ENCODE results near the gene SNED1. TPM values are rescaled to one million over a fixed set of nuclear protein-coding genes. Genes with fewer than 3 reads are reported as not detected.

The SNED1 gene
- total and polyA plus RNA-seq, 2 experiments from 2014 or later: 1.5 to 2.8 TPM

GRCh38 chr2:241120440-241120839, 122.0 kb downstream of the SNED1 start:
- H3K4me2 ChIP-seq: no peak overlapping the region
- H3K27ac ChIP-seq (ENCODE audit: low read depth): no peak overlapping the region
- no peaks in the 10 kb centered on the region for H3K79me2 ChIP-seq (replicated peaks; ENCODE audit: insufficient read depth)
- peaks cover 12% of the 10 kb centered on the region for H3K36me3 ChIP-seq (ENCODE audit: insufficient read depth)
- no peak for TF ChIP-seq JUNB (IDR thresholded peaks at IDR 0.05; ENCODE audit: unreplicated experiment)
- TF ChIP-seq EZH2 (IDR thresholded peaks at IDR 0.05; ENCODE audit: low read depth, unreplicated experiment): no peak
- TF ChIP-seq NANOG (IDR thresholded peaks at IDR 0.05; ENCODE audit: borderline replicate concordance): no peak
- TF ChIP-seq ETS1 (IDR thresholded peaks at IDR 0.05): no peak
- no peak for TF ChIP-seq CREB1 (CRISPR knock-in tag; IDR thresholded peaks at IDR 0.05; ENCODE audit: low read depth)
- TF ChIP-seq STAT1 (IDR thresholded peaks at IDR 0.05; ENCODE audit: unreplicated experiment): no peak
- TF ChIP-seq, protein P1, sequence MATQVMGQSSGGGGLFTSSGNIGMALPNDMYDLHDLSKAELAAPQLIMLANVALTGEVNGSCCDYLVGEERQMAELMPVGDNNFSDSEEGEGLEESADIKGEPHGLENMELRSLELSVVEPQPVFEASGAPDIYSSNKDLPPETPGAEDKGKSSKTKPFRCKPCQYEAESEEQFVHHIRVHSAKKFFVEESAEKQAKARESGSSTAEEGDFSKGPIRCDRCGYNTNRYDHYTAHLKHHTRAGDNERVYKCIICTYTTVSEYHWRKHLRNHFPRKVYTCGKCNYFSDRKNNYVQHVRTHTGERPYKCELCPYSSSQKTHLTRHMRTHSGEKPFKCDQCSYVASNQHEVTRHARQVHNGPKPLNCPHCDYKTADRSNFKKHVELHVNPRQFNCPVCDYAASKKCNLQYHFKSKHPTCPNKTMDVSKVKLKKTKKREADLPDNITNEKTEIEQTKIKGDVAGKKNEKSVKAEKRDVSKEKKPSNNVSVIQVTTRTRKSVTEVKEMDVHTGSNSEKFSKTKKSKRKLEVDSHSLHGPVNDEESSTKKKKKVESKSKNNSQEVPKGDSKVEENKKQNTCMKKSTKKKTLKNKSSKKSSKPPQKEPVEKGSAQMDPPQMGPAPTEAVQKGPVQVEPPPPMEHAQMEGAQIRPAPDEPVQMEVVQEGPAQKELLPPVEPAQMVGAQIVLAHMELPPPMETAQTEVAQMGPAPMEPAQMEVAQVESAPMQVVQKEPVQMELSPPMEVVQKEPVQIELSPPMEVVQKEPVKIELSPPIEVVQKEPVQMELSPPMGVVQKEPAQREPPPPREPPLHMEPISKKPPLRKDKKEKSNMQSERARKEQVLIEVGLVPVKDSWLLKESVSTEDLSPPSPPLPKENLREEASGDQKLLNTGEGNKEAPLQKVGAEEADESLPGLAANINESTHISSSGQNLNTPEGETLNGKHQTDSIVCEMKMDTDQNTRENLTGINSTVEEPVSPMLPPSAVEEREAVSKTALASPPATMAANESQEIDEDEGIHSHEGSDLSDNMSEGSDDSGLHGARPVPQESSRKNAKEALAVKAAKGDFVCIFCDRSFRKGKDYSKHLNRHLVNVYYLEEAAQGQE (IDR thresholded peaks at IDR 0.05; ENCODE audit: unreplicated experiment): no peak
- TF ChIP-seq, protein P2, sequence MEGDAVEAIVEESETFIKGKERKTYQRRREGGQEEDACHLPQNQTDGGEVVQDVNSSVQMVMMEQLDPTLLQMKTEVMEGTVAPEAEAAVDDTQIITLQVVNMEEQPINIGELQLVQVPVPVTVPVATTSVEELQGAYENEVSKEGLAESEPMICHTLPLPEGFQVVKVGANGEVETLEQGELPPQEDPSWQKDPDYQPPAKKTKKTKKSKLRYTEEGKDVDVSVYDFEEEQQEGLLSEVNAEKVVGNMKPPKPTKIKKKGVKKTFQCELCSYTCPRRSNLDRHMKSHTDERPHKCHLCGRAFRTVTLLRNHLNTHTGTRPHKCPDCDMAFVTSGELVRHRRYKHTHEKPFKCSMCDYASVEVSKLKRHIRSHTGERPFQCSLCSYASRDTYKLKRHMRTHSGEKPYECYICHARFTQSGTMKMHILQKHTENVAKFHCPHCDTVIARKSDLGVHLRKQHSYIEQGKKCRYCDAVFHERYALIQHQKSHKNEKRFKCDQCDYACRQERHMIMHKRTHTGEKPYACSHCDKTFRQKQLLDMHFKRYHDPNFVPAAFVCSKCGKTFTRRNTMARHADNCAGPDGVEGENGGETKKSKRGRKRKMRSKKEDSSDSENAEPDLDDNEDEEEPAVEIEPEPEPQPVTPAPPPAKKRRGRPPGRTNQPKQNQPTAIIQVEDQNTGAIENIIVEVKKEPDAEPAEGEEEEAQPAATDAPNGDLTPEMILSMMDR (conservative IDR thresholded peaks at IDR 0.05; ENCODE audit: low read depth in 2 of 2): no peak
- TF ChIP-seq EZH2phosphoT487 (IDR thresholded peaks at IDR 0.05; ENCODE audit: unreplicated experiment): no peak
- no peak for TF ChIP-seq ZNF331 (CRISPR knock-in tag; IDR thresholded peaks at IDR 0.05; ENCODE audit: low read depth)
- Mint-ChIP-seq H3K4me1 (no peaks in the 10 kb centered on the region), H3K9me3 (no peaks in the 10 kb centered on the region), H3K27ac (no peak overlapping the region), H3K36me3 (ENCODE audit: low read depth) (peaks cover 34% of the 10 kb centered on the region), H3K27me3 (ENCODE audit: insufficient read depth, low read depth, poor library complexity) (peaks cover 1% of the 10 kb centered on the region), H3K4me3 (no peak overlapping the region)
- ATAC-seq: no peak
- H3F3A ChIP-seq (replicated peaks; ENCODE audit: low read depth): no peaks in the 10 kb centered on the region
- no peaks in the 10 kb centered on the region for H3K9me2 ChIP-seq (ENCODE audit: insufficient read depth)
- no peak overlapping the region for H2AFZ ChIP-seq
- no peak overlapping the region for H3K4me3 ChIP-seq
- H3K4me1 ChIP-seq (ENCODE audit: insufficient read depth): no peaks in the 10 kb centered on the region
- H4K20me1 ChIP-seq (replicated peaks; ENCODE audit: insufficient read depth): no peaks in the 10 kb centered on the region; the same call in none of the 2 replicates
- H3K27me3 ChIP-seq (ENCODE audit: insufficient read depth): no peaks in the 10 kb centered on the region
- no peak for DNase-seq (ENCODE audit: low spot score)

Measured in GM23338 (cell line).